H1 (cell line): ENCODE data around the gene TMA7. TPM values are rescaled to one million over a fixed set of nuclear protein-coding genes. Genes with fewer than 3 reads are reported as not detected.
A peak's percentile ranks its signal among the peaks of the same experiment; 100 is the strongest.

Experiments used
- BACH1 ChIP-seq: IDR thresholded peaks from 2 replicates; pipeline ENCODE4 v1.6.1; 2012; ENCODE audit warnings: low read length, improper control_type of control experiment
- BCL11A ChIP-seq, 2 experiments: IDR thresholded peaks; one replicate each; pipeline ENCODE4 v1.6.1; 2011; ENCODE audit warnings: low read depth in 2 of 2, low read length in 2 of 2, mild to moderate bottlenecking in 2 of 2
- CBX8 ChIP-seq: fragments of 300-800, 300-1000 bp; sonication (generic); IDR thresholded peaks from 2 replicates; pipeline ENCODE4 v1.7.1; 2016; ENCODE audit warnings: low read depth, low read length, borderline replicate concordance
- CTBP2 ChIP-seq: IDR thresholded peaks from 2 replicates; pipeline ENCODE4 v1.7.0; 2011; ENCODE audit warnings: borderline replicate concordance, mild to moderate bottlenecking, moderate library complexity, mixed read lengths, low read length; ENCODE audit not compliant: insufficient read depth, insufficient read length
- KDM1A ChIP-seq: fragments of 200-600, 300-600 bp; sonication (generic); IDR thresholded peaks from 2 replicates; pipeline ENCODE4 v1.7.1; 2016; ENCODE audit warnings: mild to moderate bottlenecking, low read length, borderline replicate concordance
- KDM5A ChIP-seq: fragments of 200-600 bp; IDR thresholded peaks from 2 replicates; pipeline ENCODE4 v1.7.1; 2012; ENCODE audit warnings: mild to moderate bottlenecking, low read length, inconsistent platforms, mixed read lengths
- POLR2AphosphoS5 ChIP-seq: IDR thresholded peaks from 2 replicates; pipeline ENCODE4 v1.6.1; 2011; ENCODE audit warnings: low read depth, low read length
- RNF2 ChIP-seq: fragments of 200-900, 300-1000 bp; sonication (generic); IDR thresholded peaks from 2 replicates; pipeline ENCODE4 v1.7.1; 2016; ENCODE audit warnings: borderline replicate concordance, low read depth, mild to moderate bottlenecking, antibody characterized with exemption, low read length; ENCODE audit not compliant: poor library complexity, severe bottlenecking; ENCODE audit errors: missing control alignments
- RXRA ChIP-seq: IDR thresholded peaks from 2 replicates; pipeline ENCODE4 v1.6.1; 2011; ENCODE audit warnings: low read depth, mild to moderate bottlenecking, low read length, moderate library complexity; ENCODE audit not compliant: insufficient read depth
- SIX5 ChIP-seq: IDR thresholded peaks from 2 replicates; pipeline ENCODE4 v1.6.1; 2011; ENCODE audit warnings: mild to moderate bottlenecking, low read depth, low read length
- SP2 ChIP-seq: IDR thresholded peaks from 2 replicates; pipeline ENCODE4 v1.6.1; 2012; ENCODE audit warnings: mild to moderate bottlenecking, low read length, inconsistent platforms
- SP4 ChIP-seq: IDR thresholded peaks from 2 replicates; pipeline ENCODE4 v1.6.1; 2012; ENCODE audit warnings: low read length, inconsistent platforms
- SRF ChIP-seq: IDR thresholded peaks from 2 replicates; pipeline ENCODE4 v1.6.1; 2011; ENCODE audit warnings: mild to moderate bottlenecking, low read depth, low read length, moderate library complexity
- SUZ12 ChIP-seq: fragments of 200-600 bp; sonication (generic); IDR thresholded peaks from 2 replicates; pipeline ENCODE4 v1.6.1; 2012; ENCODE audit warnings: mild to moderate bottlenecking, inconsistent platforms, low read length, moderate library complexity, mixed read lengths
- YY1 ChIP-seq: IDR thresholded peaks from 2 replicates; pipeline ENCODE4 v1.6.1; 2011; ENCODE audit warnings: low read depth, mild to moderate bottlenecking, low read length
- polyA plus RNA-seq, 7 experiments: library from polyadenylated mRNA; depleted of rRNA in 3 of 7; stranded (reverse) in 5 of 7; unstranded in 2 of 7; fragments of >200 nt in 5 of 7; fragments of 200-250 nt in 2 of 7; gene quantifications; 1 replicate in 5 of 7; 2 replicates in 1 of 7; 4 replicates in 1 of 7; pipeline versions ENCODE4 v1.2.1 to v1.2.3, GENCODE V29; 2011 to 2013; ENCODE audit warnings: missing spikeins in 2 of 7, mixed read lengths in 2 of 7
- total RNA-seq: library from RNA; stranded (reverse); fragmentation: NEBNext Ultra II Directional; extraction: Animal tissue kit (Norgen Biotek cat#: 25700); gene quantifications from 2 replicates; pipeline ENCODE4 v1.2.1, GENCODE V29; 2021
- TF ChIP-seq, protein P1 (sequence below): IDR thresholded peaks from 2 replicates; pipeline ENCODE4 v1.6.1; 2011; ENCODE audit warnings: low read depth, mild to moderate bottlenecking, low read length; ENCODE audit not compliant: insufficient read depth
- TF ChIP-seq, protein P2 (sequence below): IDR thresholded peaks from 2 replicates; pipeline ENCODE4 v1.6.1; 2011; ENCODE audit warnings: low read length, improper control_type of control experiment

Gene TMA7
- total and polyA plus RNA-seq, 2 of the 8 experiments (the other 6 are each of a cell fraction or from before 2014, with no cell fraction given), result 138 to 305 TPM

DNA sequence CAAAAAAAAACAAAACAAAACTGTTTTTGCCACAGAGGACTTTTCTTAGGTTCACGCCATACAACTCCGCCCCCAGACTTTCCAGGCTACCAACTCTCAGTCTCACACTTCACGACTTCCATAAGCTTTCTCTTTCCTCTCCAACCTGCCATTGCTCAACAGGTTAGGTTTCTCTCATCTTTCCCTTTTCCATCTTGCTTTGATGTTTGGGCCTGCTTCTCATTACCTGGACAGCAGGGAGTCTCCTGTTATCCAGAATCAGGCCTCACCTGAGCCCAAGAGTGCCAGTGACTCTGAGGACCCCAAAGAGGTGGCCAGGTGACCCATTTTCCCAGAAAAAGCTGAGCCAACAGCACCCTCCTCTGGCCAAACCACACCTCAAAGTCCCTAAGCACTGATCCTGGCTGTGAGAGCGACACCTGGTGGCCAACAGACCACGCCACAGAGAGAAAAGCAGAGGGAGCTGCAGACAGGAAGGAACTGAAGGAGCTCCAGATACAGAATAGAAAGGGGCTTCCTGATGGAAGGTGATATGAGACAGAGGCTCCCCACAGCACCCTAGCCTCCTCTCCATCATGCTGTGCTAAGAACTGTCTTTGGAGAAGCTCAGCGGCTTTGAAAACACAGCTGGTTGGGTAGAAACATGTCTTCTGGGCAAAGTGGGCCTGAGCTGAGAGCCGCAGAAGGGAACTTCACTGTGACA, 4.1 kb upstream of the TMA7 start (continued):
- TF ChIP-seq SIX5 (no peak), SRF (no peak), KDM5A (no peak), CBX8 (no peak), BCL11A (IDR thresholded peaks at IDR 0.05; ENCODE audit: low read depth in 2 of 2, low read length in 2 of 2) (no peak), BACH1 (no peak), SP4 (no peak; the same call in 1 of the 2 replicates), SUZ12 (no peak), RNF2 (no peak), CTBP2 (peak; percentile 33), YY1 (peak; percentile 62; the same call in 1 of the 2 replicates), POLR2AphosphoS5 (peak; percentile 6; the same call in 1 of the 2 replicates), KDM1A (no peak), RXRA (0 out of 2 replicates have a peak, but pooled peaks have one; percentile 70), SP2 (no peak)
- TF ChIP-seq, protein P1, sequence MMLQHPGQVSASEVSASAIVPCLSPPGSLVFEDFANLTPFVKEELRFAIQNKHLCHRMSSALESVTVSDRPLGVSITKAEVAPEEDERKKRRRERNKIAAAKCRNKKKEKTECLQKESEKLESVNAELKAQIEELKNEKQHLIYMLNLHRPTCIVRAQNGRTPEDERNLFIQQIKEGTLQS, result peak; percentile 87; the same call in 1 of the 2 replicates
- TF ChIP-seq, protein P2, sequence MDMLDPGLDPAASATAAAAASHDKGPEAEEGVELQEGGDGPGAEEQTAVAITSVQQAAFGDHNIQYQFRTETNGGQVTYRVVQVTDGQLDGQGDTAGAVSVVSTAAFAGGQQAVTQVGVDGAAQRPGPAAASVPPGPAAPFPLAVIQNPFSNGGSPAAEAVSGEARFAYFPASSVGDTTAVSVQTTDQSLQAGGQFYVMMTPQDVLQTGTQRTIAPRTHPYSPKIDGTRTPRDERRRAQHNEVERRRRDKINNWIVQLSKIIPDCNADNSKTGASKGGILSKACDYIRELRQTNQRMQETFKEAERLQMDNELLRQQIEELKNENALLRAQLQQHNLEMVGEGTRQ, result peak; percentile 31; the same call in 1 of the 2 replicates
- TF ChIP-seq, all 59 proteins: peak for 19
